BJ (cell line): ENCODE data around the gene GFRA4. TPM values are rescaled to one million over a fixed set of nuclear protein-coding genes. Genes with fewer than 3 reads are reported as not detected.

ENCODE experiments used
- CTCF ChIA-PET: fragments of 350-600 bp; formaldehyde crosslinking; extraction: SDS; loops from one replicate; lab custom pipeline; 2021; ENCODE audit warnings: antibody characterized with exemption, inconsistent platforms; lab: Yijun Ruan, JAX
- POLR2A ChIA-PET: fragments of 300-600 bp; sonication (Branson Sonifier 250); formaldehyde crosslinking; extraction: SDS; loops from one replicate; lab custom pipeline; 2021; ENCODE audit warnings: antibody characterized with exemption; lab: Charles Lee
- DNase-seq: peaks from one replicate; pipeline ENCODE4 v3.0.0-alpha.2; 2011; ENCODE audit warnings: low read depth
- H3K27me3 ChIP-seq: 2 replicates; pipeline ENCODE4 v1.6.0; 2011; ENCODE audit warnings: low read length; ENCODE audit not compliant: control insufficient read depth, insufficient read depth
- H3K36me3 ChIP-seq: 2 replicates; pipeline ENCODE4 v1.5.1; 2011; ENCODE audit warnings: low read length; ENCODE audit not compliant: control insufficient read depth, insufficient read depth
- H3K4me3 ChIP-seq: 2 replicates; pipeline ENCODE4 v1.5.1; 2011; ENCODE audit warnings: low read depth, mild to moderate bottlenecking, control low read depth, low read length
- CTCF ChIP-seq: IDR thresholded peaks from 2 replicates; pipeline ENCODE4 v1.5.1; 2011; ENCODE audit warnings: low read depth, mild to moderate bottlenecking, control low read depth, inconsistent platforms, low read length, moderate library complexity; ENCODE audit not compliant: insufficient read depth
- polyA plus RNA-seq: library from polyadenylated mRNA; depleted of rRNA; stranded (reverse); fragments of >200 nt; gene quantifications from 2 replicates; pipeline ENCODE4 v1.2.3, GENCODE V29; 2011; rRNA removed

Gene GFRA4
- polyA plus RNA-seq, 1 experiment, result not detected

- Histone ChIP-seq H3K27me3 (no peaks in the 10 kb centered on the region), H3K4me3 (peak overlapping the region; percentile 1), H3K36me3 (peaks cover 1% of the 10 kb centered on the region)
- peak; percentile 21 for DNase-seq
- no peak for TF ChIP-seq CTCF
- POLR2A ChIA-PET, result interaction anchor here (0.6 kb wide), 2 partner anchors 133 to 207 kb away, joined by 3 to 7 read pairs; no protein-coding TSS in a partner anchor
- CTCF ChIA-PET, result interaction anchor here (0.8 to 1.6 kb wide), 4 partner anchors 12 to 205 kb away, joined by 3 to 5 read pairs (median 4); no protein-coding TSS in a partner anchor
These were observed 49.3 kb downstream of the GFRA4 start for GRCh38 chr20:3613821-3614440.

GRCh38 chr20:3612795-3613572, 50.2 kb downstream of the GFRA4 start:
- CTCF ChIA-PET, result interaction anchor here (0.8 to 1.6 kb wide), 6 partner anchors 13 to 205 kb away, joined by 3 to 5 read pairs (median 3); no protein-coding TSS in a partner anchor
- DNase-seq, result no peak
- TF ChIP-seq CTCF, result peak; percentile 27
- POLR2A ChIA-PET, result no interaction called here
- H3K4me3 ChIP-seq, result no peak overlapping the region
- H3K27me3 ChIP-seq, result no peaks in the 10 kb centered on the region
- peaks cover 1% of the 10 kb centered on the region for H3K36me3 ChIP-seq

GRCh38 chr20:3611901-3612300, 51.3 kb downstream of the GFRA4 start:
- Histone ChIP-seq H3K4me3 (no peak overlapping the region), H3K36me3 (no peaks in the 10 kb centered on the region; the same call in 1 of the 2 replicates), H3K27me3 (no peaks in the 10 kb centered on the region)
- POLR2A ChIA-PET, result no interaction called here
- DNase-seq, result no peak
- CTCF ChIA-PET, result interaction anchor here (0.8 kb wide), 1 partner anchor 48 kb away, joined by 3 read pairs; no protein-coding TSS in a partner anchor
- TF ChIP-seq CTCF, result no peak

Other genes starting within 250 kb of the GFRA4 start
- gene ATRN, start 192.4 kb downstream of the GFRA4 start, polyA plus RNA-seq, result 54.1 and 55.7 TPM in 2 replicates
- gene ADAM33, start 18.6 kb upstream of the GFRA4 start, polyA plus RNA-seq, result 53.8 and 82.6 TPM in 2 replicates
- gene SIGLEC1, start 49.2 kb upstream of the GFRA4 start, polyA plus RNA-seq, result not detected in 2 replicates
- 0.02 TPM in 1 of 2 replicates, not detected in the other for gene HSPA12B, start 69.3 kb upstream of the GFRA4 start, polyA plus RNA-seq
- 21.3 and 34.3 TPM in 2 replicates for gene ADISSP, start 104.4 kb upstream of the GFRA4 start, polyA plus RNA-seq
- 0.07 and 0.17 TPM in 2 replicates for gene SPEF1, start 118.0 kb upstream of the GFRA4 start, polyA plus RNA-seq
- gene CENPB, start 123.3 kb upstream of the GFRA4 start, polyA plus RNA-seq, result 31.0 and 47.5 TPM in 2 replicates
- 41.8 and 68.1 TPM in 2 replicates for gene CDC25B, start 132.9 kb upstream of the GFRA4 start, polyA plus RNA-seq
- 7.5 and 12.2 TPM in 2 replicates for gene AP5S1, start 157.1 kb upstream of the GFRA4 start, polyA plus RNA-seq
- gene MAVS, start 183.4 kb upstream of the GFRA4 start, polyA plus RNA-seq, result 14.8 and 17.4 TPM in 2 replicates
- 12.5 and 22.5 TPM in 2 replicates for gene PANK2, start 226.0 kb upstream of the GFRA4 start, polyA plus RNA-seq